Right ventricle myocardium inferior (tissue), 1 donor: Measurements from ENCODE around the gene KRTAP6-3. TPM values are rescaled to one million over a fixed set of nuclear protein-coding genes. Genes with fewer than 3 reads are reported as not detected.

Source experiments
- ATAC-seq: fragments of 200-7000 bp; cut with Tn5 transposase; one replicate; pipeline ENCODE4 v1.9.1; 2020; ENCODE audit warnings: mild to moderate bottlenecking, moderate library complexity
- DNase-seq: peaks from one replicate; pipeline ENCODE4 v3.0.0; 2021; ENCODE audit errors: missing footprints
- intact Hi-C: fragments of 100-400 bp; cut with DNase I; formaldehyde crosslinking; loops from one replicate; pipeline ENCODE4 v1.11.0; 2022
- long read RNA-seq: library from polyadenylated mRNA; unstranded; transcript quantifications from one replicate; pipeline ENCODE4 v2.0.0, GENCODE V29; 2021
- total RNA-seq: library from RNA; stranded (reverse); fragmentation: NEBNext Ultra II Directional; extraction: Animal tissue kit (Norgen Biotek cat#: 25700); gene quantifications from one replicate; pipeline ENCODE4 v1.2.1, GENCODE V29; 2021
- donor health status: DM: no; HTN: yes; CAD: no; lungs with severe emphysema.

Gene KRTAP6-3
- total RNA-seq = not detected
- long read RNA-seq = 0 reads

GRCh38 chr21:30592140-30592539 is at the start of gene KRTAP6-3:
KRTAP6-3 (plus strand) TSS chr21:30592440; CDS start chr21:30592446, 6 bp downstream.
- ATAC-seq (no peak), DNase-seq (no peak)
- intact Hi-C loops = no loop called here

- no peak for ATAC-seq
- no peak for DNase-seq
- intact Hi-C loops = no loop called here
Observed at GRCh38 chr21:30552782-30553181, 39.5 kb upstream of the KRTAP6-3 start.

GRCh38 chr21:30555095-30555494 is 37.1 kb upstream of the KRTAP6-3 start:
- intact Hi-C loops = no loop called here
- DNase-seq = no peak
- ATAC-seq = no peak

- ATAC-seq (no peak), DNase-seq (no peak)
- intact Hi-C loops = no loop called here
Observed at GRCh38 chr21:30561264-30561895, 30.9 kb upstream of the KRTAP6-3 start, which contains the start of gene KRTAP19-7. KRTAP19-7 (minus strand) TSS chr21:30561314; CDS start chr21:30561289, 25 bp downstream.

- ATAC-seq (no peak), DNase-seq (no peak)
- intact Hi-C loops = no loop called here
Observed at GRCh38 chr21:30561957-30562356, 30.3 kb upstream of the KRTAP6-3 start.

GRCh38 chr21:30563072-30563471 is 29.2 kb upstream of the KRTAP6-3 start:
- ATAC-seq (no peak), DNase-seq (no peak)
- intact Hi-C loops = no loop called here

- no peak for ATAC-seq
Observed at GRCh38 chr21:30563630-30564029, 28.6 kb upstream of the KRTAP6-3 start.

GRCh38 chr21:30567617-30568016 is 24.6 kb upstream of the KRTAP6-3 start:
- intact Hi-C loops = loop anchor here (5.0 kb wide), 1 partner anchor 85 kb away; the partner anchor contains the start of gene KRTAP19-1
- DNase-seq (no peak), ATAC-seq (no peak)

More at GRCh38 chr21:30563630-30564029, 28.6 kb upstream of the KRTAP6-3 start:
- no peak for DNase-seq
- intact Hi-C loops = no loop called here

- intact Hi-C loops = no loop called here
- ATAC-seq (no peak), DNase-seq (no peak)
Observed at GRCh38 chr21:30577766-30578165, 14.5 kb upstream of the KRTAP6-3 start.

- no peak for ATAC-seq
- intact Hi-C loops = no loop called here
- DNase-seq = no peak
Observed at GRCh38 chr21:30579346-30579745, 12.9 kb upstream of the KRTAP6-3 start.

GRCh38 chr21:30580132-30580531 is 12.1 kb upstream of the KRTAP6-3 start:
- ATAC-seq (no peak), DNase-seq (no peak)
- intact Hi-C loops = no loop called here

- ATAC-seq (no peak), DNase-seq (no peak)
- intact Hi-C loops = no loop called here
Observed at GRCh38 chr21:30582870-30583269, 9.4 kb upstream of the KRTAP6-3 start.

GRCh38 chr21:30590297-30590696 is 1.9 kb upstream of the KRTAP6-3 start, which contains the start of gene KRTAP22-2:
KRTAP22-2 (minus strand) TSS chr21:30590397.
- DNase-seq (no peak), ATAC-seq (no peak)
- intact Hi-C loops = no loop called here

GRCh38 chr21:30598802-30599201 is 6.6 kb downstream of the KRTAP6-3 start, which contains the start of gene KRTAP6-2:
KRTAP6-2 (minus strand) TSS chr21:30598902; CDS start chr21:30598874, 28 bp downstream.
- no peak for DNase-seq
- no peak for ATAC-seq
- intact Hi-C loops = no loop called here

GRCh38 chr21:30600787-30601186 is 8.5 kb downstream of the KRTAP6-3 start, which contains the start of gene KRTAP22-1:
KRTAP22-1 (plus strand) TSS chr21:30601087.
- ATAC-seq (no peak), DNase-seq (no peak)
- intact Hi-C loops = no loop called here

GRCh38 chr21:30605968-30606367 is 13.7 kb downstream of the KRTAP6-3 start:
- intact Hi-C loops = no loop called here
- DNase-seq = no peak
- ATAC-seq = no peak

- no peak for ATAC-seq
Observed at GRCh38 chr21:30612132-30612531, 19.9 kb downstream of the KRTAP6-3 start.

GRCh38 chr21:30613836-30614235 is 21.6 kb downstream of the KRTAP6-3 start, which contains the start of gene KRTAP6-1:
KRTAP6-1 (minus strand) TSS chr21:30613930; CDS start chr21:30613904, 26 bp downstream.
- DNase-seq (no peak), ATAC-seq (no peak)
- intact Hi-C loops = no loop called here

More at GRCh38 chr21:30612132-30612531, 19.9 kb downstream of the KRTAP6-3 start:
- intact Hi-C loops = no loop called here
- DNase-seq = no peak

GRCh38 chr21:30615199-30615598 is 23.0 kb downstream of the KRTAP6-3 start:
- intact Hi-C loops = no loop called here

GRCh38 chr21:30616125-30616524 is 23.9 kb downstream of the KRTAP6-3 start, which contains the start of gene KRTAP20-1:
KRTAP20-1 (plus strand) TSS chr21:30616425; CDS start chr21:30616455, 30 bp downstream.
- ATAC-seq (no peak), DNase-seq (no peak)
- intact Hi-C loops = no loop called here

More at GRCh38 chr21:30615199-30615598, 23.0 kb downstream of the KRTAP6-3 start:
- ATAC-seq = no peak
- no peak for DNase-seq
